HG03135 (cell line): ENCODE data around the gene ABO.
"Not testable (repeated sequence)": the region's sequence is repeated elsewhere in the genome, so short reads cannot be mapped to it uniquely, and the experiment has no call there.

Source experiments
- ATAC-seq: cut with Tn5 transposase; IDR thresholded peaks from one replicate; pipeline ENCODE4 v1.9.1; 2021; ENCODE audit warnings: mild to moderate bottlenecking, moderate library complexity; ENCODE audit not compliant: unreplicated experiment

The ABO gene

GRCh38 chr9:133205996-133206931 is 68.7 kb downstream of the ABO start:
- ATAC-seq = no peak

- ATAC-seq = not testable (repeated sequence)
Measured at GRCh38 chr9:133205481-133205887, 69.5 kb downstream of the ABO start.
